ENCODE results near the gene OSBPL2. TPM values are rescaled to one million over a fixed set of nuclear protein-coding genes. Genes with fewer than 3 reads are reported as not detected.

The OSBPL2 gene
- polyA plus RNA-seq, 1 donor (not counting 4 experiments of a cell fraction or from before 2014, with no cell fraction given): 15.9 TPM

- Histone ChIP-seq H3K9ac (ENCODE audit: control insufficient read depth, extremely low read depth, insufficient read depth, low read length) (no peak overlapping the region), H3K4me1 (ENCODE audit: control insufficient read depth, extremely low read depth, insufficient read depth, low read length) (no peaks in the 10 kb centered on the region), H3K9me3 (ENCODE audit: control insufficient read depth, low read depth, low read length) (no peaks in the 10 kb centered on the region), H3K36me3 (ENCODE audit: control insufficient read depth in 2 of 2, extremely low read depth in 1 of 2, insufficient read depth in 2 of 2, low read length in 2 of 2) (peaks cover 33 to 38% of the 10 kb centered on the region in 2 experiments), H3K9me1 (ENCODE audit: control insufficient read depth, extremely low read depth, insufficient read depth, low read length) (no peaks in the 10 kb centered on the region), H2AFZ (ENCODE audit: control insufficient read depth, low read length) (no peak overlapping the region), H3K27me3 (ENCODE audit: control insufficient read depth, extremely low read depth, insufficient read depth, low read length) (no peaks in the 10 kb centered on the region), H3K27ac (ENCODE audit: control insufficient read depth, insufficient read depth, low read length) (no peak overlapping the region), H4K20me1 (ENCODE audit: control insufficient read depth, extremely low read depth, insufficient read depth, low read length) (no peaks in the 10 kb centered on the region), H3K4me3 (ENCODE audit: control insufficient read depth in 2 of 3, extremely low read depth in 1 of 3, insufficient read depth in 2 of 3, low read depth in 1 of 3, low read length in 3 of 3) (no peak overlapping the region), H3K79me2 (ENCODE audit: control insufficient read depth, insufficient read depth, low read length) (peaks cover 25% of the 10 kb centered on the region), H3K4me2 (ENCODE audit: control insufficient read depth, extremely low read depth, insufficient read depth, low read depth, low read length) (no peak overlapping the region)
- DNase-seq (ENCODE audit: low read depth, low spot score): no peak
- TF ChIP-seq, protein P1, sequence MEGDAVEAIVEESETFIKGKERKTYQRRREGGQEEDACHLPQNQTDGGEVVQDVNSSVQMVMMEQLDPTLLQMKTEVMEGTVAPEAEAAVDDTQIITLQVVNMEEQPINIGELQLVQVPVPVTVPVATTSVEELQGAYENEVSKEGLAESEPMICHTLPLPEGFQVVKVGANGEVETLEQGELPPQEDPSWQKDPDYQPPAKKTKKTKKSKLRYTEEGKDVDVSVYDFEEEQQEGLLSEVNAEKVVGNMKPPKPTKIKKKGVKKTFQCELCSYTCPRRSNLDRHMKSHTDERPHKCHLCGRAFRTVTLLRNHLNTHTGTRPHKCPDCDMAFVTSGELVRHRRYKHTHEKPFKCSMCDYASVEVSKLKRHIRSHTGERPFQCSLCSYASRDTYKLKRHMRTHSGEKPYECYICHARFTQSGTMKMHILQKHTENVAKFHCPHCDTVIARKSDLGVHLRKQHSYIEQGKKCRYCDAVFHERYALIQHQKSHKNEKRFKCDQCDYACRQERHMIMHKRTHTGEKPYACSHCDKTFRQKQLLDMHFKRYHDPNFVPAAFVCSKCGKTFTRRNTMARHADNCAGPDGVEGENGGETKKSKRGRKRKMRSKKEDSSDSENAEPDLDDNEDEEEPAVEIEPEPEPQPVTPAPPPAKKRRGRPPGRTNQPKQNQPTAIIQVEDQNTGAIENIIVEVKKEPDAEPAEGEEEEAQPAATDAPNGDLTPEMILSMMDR (optimal IDR thresholded peaks at IDR 0.05 in 1 of 3, IDR thresholded peaks at IDR 0.05 in 1 of 3, conservative IDR thresholded peaks at IDR 0.05 in 1 of 3; ENCODE audit: extremely low read depth in 1 of 3, insufficient read depth in 2 of 3, low read length in 3 of 3): no peak
- no peak for TF ChIP-seq EZH2 (IDR thresholded peaks at IDR 0.05; ENCODE audit: low read length)
- no peak for FAIRE-seq
- dilution Hi-C loops (cut with MboI; ENCODE audit: extremely low pct_ligation_motif_present, low sequenced_read_pairs): no loop called here
Observed at GRCh38 chr20:62195736-62196135, 42.6 kb upstream of the OSBPL2 start.

GRCh38 chr20:62196286-62196685 lies 42.0 kb upstream of the OSBPL2 start:
- H3K79me2 ChIP-seq (ENCODE audit: control insufficient read depth, insufficient read depth, low read length): peaks cover 20% of the 10 kb centered on the region
- H3K27ac ChIP-seq (ENCODE audit: control insufficient read depth, insufficient read depth, low read length): no peak overlapping the region
- no peaks in the 10 kb centered on the region for H4K20me1 ChIP-seq (ENCODE audit: control insufficient read depth, extremely low read depth, insufficient read depth, low read length)
- H3K36me3 ChIP-seq (ENCODE audit: control insufficient read depth in 2 of 2, extremely low read depth in 1 of 2, insufficient read depth in 2 of 2, low read length in 2 of 2): peaks cover 35 to 43% of the 10 kb centered on the region in 2 experiments
- no peak for FAIRE-seq
- H3K27me3 ChIP-seq (ENCODE audit: control insufficient read depth, extremely low read depth, insufficient read depth, low read length): no peaks in the 10 kb centered on the region
- no peak overlapping the region for H3K4me2 ChIP-seq (ENCODE audit: control insufficient read depth, extremely low read depth, insufficient read depth, low read depth, low read length)
- H3K9me3 ChIP-seq (ENCODE audit: control insufficient read depth, low read depth, low read length): no peaks in the 10 kb centered on the region
- H2AFZ ChIP-seq (ENCODE audit: control insufficient read depth, low read length): no peak overlapping the region
- H3K9ac ChIP-seq (ENCODE audit: control insufficient read depth, extremely low read depth, insufficient read depth, low read length): no peak overlapping the region
- H3K9me1 ChIP-seq (ENCODE audit: control insufficient read depth, extremely low read depth, insufficient read depth, low read length): no peaks in the 10 kb centered on the region
- H3K4me1 ChIP-seq (ENCODE audit: control insufficient read depth, extremely low read depth, insufficient read depth, low read length): no peaks in the 10 kb centered on the region
- DNase-seq (ENCODE audit: low read depth, low spot score): no peak
- H3K4me3 ChIP-seq (ENCODE audit: control insufficient read depth in 2 of 3, extremely low read depth in 1 of 3, insufficient read depth in 2 of 3, low read depth in 1 of 3, low read length in 3 of 3): no peak overlapping the region
- no peak for TF ChIP-seq EZH2 (IDR thresholded peaks at IDR 0.05; ENCODE audit: low read length)
- TF ChIP-seq, protein P1 (optimal IDR thresholded peaks at IDR 0.05 in 1 of 3, IDR thresholded peaks at IDR 0.05 in 1 of 3, conservative IDR thresholded peaks at IDR 0.05 in 1 of 3; ENCODE audit: extremely low read depth in 1 of 3, insufficient read depth in 2 of 3, low read length in 3 of 3): no peak
- dilution Hi-C loops (cut with MboI; ENCODE audit: extremely low pct_ligation_motif_present, low sequenced_read_pairs): no loop called here

Data from keratinocyte (primary cell).